ENCODE results near the gene PRELID1.

The PRELID1 gene

DNA sequence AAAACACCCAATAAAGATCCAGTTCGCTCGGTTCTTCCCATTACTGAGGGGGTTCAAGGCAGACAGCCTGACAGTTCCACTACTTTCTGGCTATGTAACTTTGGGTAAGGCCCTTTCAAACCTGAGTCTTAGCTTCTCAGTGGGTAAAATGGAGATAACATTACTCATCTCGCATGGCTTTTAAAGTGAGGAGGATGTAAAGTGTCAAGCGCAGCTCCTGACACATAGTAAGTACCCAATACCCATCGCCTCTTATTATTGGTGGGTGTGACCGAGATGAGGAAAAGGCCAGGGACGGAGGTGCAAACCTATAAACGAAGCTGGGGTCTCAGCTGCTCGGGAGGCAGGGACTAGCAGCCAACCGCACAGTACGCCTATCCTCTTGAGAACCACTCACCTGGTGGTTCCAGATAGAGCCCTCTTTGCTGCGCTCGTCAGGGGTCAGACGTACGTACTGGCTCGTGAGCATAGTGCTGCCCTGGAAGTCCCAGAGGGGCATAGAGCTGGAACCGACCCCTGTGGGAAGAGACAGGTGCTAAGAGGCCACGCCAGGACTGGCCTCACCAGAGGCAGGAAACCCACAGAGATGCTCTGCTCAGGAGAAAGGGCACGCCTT is 47.3 kb downstream of the PRELID1 start:
- peak overlapping the region; percentile 91 for H3K4me3 ChIP-seq (ENCODE audit: low read length)
- peaks cover 9% of the 10 kb centered on the region for H3K4me1 ChIP-seq (ENCODE audit: control insufficient read depth, insufficient read depth, low read length)
- H3K36me3 ChIP-seq (ENCODE audit: control insufficient read depth, insufficient read depth, low read length), result peaks cover 7% of the 10 kb centered on the region
- peak overlapping the region; percentile 97 for H3K27ac ChIP-seq (ENCODE audit: low read depth, low read length)
- H3K9ac ChIP-seq (ENCODE audit: low read length), result peak overlapping the region; percentile 91
- H3K27me3 ChIP-seq (ENCODE audit: control insufficient read depth, insufficient read depth, low read length), result no peaks in the 10 kb centered on the region

- peaks cover 7% of the 10 kb centered on the region for H3K36me3 ChIP-seq (ENCODE audit: control insufficient read depth, insufficient read depth, low read length)
- H3K4me1 ChIP-seq (ENCODE audit: control insufficient read depth, insufficient read depth, low read length), result peaks cover 9% of the 10 kb centered on the region
- H3K27ac ChIP-seq (ENCODE audit: low read depth, low read length), result peak within 1 kb of the TSS; percentile 97
- H3K9ac ChIP-seq (ENCODE audit: low read length), result peak within 1 kb of the TSS; percentile 91
- H3K4me3 ChIP-seq (ENCODE audit: low read length), result peak within 1 kb of the TSS; percentile 91
- no peaks in the 10 kb centered on the region for H3K27me3 ChIP-seq (ENCODE audit: control insufficient read depth, insufficient read depth, low read length)
Measured at GRCh38 chr5:177351392-177352329, 48.1 kb downstream of the PRELID1 start, which contains the start of gene LMAN2. TSS of gene LMAN2 (minus strand) at chr5:177351668. CDS start at chr5:177351647, 21 bp downstream.

- H3K4me3 ChIP-seq (ENCODE audit: low read length), result no peak overlapping the region
- no peak overlapping the region for H3K27ac ChIP-seq (ENCODE audit: low read depth, low read length)
- H3K4me1 ChIP-seq (ENCODE audit: control insufficient read depth, insufficient read depth, low read length), result peaks cover 9% of the 10 kb centered on the region
Measured at GRCh38 chr5:177353093-177353492, 49.5 kb downstream of the PRELID1 start.

DNA sequence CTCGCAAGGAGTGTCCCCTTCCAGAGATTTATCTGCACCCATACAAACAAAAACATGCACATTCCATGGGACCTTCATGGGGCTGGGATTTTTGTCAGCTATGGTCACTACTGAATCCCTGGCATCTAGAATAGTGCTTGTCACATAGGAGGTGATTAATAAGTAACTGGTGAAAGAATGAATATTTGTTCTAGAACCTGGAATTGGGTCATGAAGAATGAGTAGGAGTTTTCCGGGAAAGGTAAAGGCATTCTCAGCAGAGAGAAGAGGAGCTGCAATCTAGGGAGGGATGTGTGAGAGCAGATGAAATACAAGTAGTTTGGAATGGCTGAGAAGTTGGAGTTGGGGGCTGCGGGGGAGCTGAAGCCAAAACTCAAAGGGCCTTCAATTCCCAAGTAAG is 50.7 kb downstream of the PRELID1 start:
- H3K4me1 ChIP-seq (ENCODE audit: control insufficient read depth, insufficient read depth, low read length), result peaks cover 9% of the 10 kb centered on the region
- no peaks in the 10 kb centered on the region for H3K36me3 ChIP-seq (ENCODE audit: control insufficient read depth, insufficient read depth, low read length)
- no peak overlapping the region for H3K27ac ChIP-seq (ENCODE audit: low read depth, low read length)
- no peak overlapping the region for H3K4me3 ChIP-seq (ENCODE audit: low read length)
- no peaks in the 10 kb centered on the region for H3K27me3 ChIP-seq (ENCODE audit: control insufficient read depth, insufficient read depth, low read length)
- H3K9ac ChIP-seq (ENCODE audit: low read length), result no peak overlapping the region

More at GRCh38 chr5:177353093-177353492, 49.5 kb downstream of the PRELID1 start:
- no peak overlapping the region for H3K9ac ChIP-seq (ENCODE audit: low read length)
- no peaks in the 10 kb centered on the region for H3K36me3 ChIP-seq (ENCODE audit: control insufficient read depth, insufficient read depth, low read length)
- no peaks in the 10 kb centered on the region for H3K27me3 ChIP-seq (ENCODE audit: control insufficient read depth, insufficient read depth, low read length)

DNA sequence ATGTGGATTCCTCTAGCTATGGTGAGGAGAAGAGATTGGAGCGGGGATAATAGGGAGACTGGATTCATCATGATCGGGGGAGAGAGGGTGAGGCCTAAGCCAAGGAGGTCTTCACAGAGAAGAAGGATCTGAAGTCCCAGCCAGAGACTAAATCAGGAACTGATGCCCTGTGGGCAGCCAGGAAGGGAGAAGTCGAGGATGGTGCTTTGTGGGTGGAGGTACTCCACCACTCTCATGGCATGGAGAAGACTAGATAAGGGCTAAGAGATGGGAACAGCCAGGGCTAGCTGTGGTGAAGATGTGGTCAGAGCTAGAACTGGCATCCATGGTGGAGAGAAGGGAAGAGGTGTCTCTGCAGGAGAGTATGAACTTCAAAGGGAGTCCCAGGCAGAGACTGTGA is 51.1 kb downstream of the PRELID1 start:
- Histone ChIP-seq H3K36me3 (ENCODE audit: control insufficient read depth, insufficient read depth, low read length) (no peaks in the 10 kb centered on the region), H3K9ac (ENCODE audit: low read length) (no peak overlapping the region), H3K27ac (ENCODE audit: low read depth, low read length) (no peak overlapping the region), H3K27me3 (ENCODE audit: control insufficient read depth, insufficient read depth, low read length) (no peaks in the 10 kb centered on the region), H3K4me1 (ENCODE audit: control insufficient read depth, insufficient read depth, low read length) (peaks cover 9% of the 10 kb centered on the region), H3K4me3 (ENCODE audit: low read length) (no peak overlapping the region)

DNA sequence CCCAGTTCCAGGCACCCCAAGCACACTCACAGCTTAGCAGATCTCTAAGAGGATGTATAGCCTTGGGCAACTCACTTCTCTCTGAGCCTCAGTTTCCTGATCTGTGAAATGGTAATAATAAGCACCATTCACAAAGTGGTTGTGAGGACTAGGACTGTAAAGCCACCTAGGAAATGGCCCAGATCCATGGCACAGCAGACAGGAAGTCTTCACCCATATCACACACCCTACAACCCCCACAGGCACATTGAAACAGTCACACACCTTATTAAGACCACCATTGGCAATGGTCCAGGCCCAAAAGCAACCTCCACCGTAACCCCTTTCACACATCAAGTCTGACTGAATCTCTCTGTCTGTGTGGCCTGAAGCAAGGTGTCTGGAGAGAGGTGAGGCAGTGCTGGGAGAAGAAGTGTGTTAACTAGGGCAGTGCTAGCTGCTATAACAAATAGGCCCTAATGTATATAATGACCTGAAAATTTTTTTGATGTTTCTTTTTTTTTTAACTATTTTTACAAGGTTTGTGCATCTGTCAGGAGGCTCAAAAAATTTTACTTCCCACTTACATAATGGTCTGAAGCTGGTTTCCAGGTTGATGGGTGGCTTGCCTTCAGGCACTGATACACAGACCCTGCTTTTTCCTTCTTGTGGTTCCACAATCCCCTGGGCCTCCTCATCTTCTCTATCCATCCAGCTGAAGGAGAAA is 51.7 kb downstream of the PRELID1 start:
- Histone ChIP-seq H3K36me3 (ENCODE audit: control insufficient read depth, insufficient read depth, low read length) (no peaks in the 10 kb centered on the region), H3K4me1 (ENCODE audit: control insufficient read depth, insufficient read depth, low read length) (peaks cover 5% of the 10 kb centered on the region), H3K27me3 (ENCODE audit: control insufficient read depth, insufficient read depth, low read length) (no peaks in the 10 kb centered on the region), H3K4me3 (ENCODE audit: low read length) (no peak overlapping the region), H3K9ac (ENCODE audit: low read length) (no peak overlapping the region), H3K27ac (ENCODE audit: low read depth, low read length) (no peak overlapping the region)

DNA sequence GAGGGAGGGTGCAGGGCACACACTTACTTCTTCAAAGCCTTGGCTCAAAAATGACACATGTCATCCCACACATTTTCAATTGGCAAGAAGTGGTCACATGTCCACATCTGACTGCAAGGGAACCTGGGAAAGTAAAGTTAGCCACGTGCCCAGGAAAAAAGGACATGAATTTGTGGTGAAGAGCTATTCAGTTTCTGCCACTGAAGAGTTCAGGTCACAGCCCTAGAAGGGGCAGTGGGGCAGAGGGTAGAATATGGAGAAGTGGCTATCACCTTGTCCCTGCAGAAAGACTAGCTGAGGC is 52.2 kb downstream of the PRELID1 start:
- Histone ChIP-seq H3K9ac (ENCODE audit: low read length) (no peak overlapping the region), H3K36me3 (ENCODE audit: control insufficient read depth, insufficient read depth, low read length) (no peaks in the 10 kb centered on the region), H3K27me3 (ENCODE audit: control insufficient read depth, insufficient read depth, low read length) (no peaks in the 10 kb centered on the region), H3K4me1 (ENCODE audit: control insufficient read depth, insufficient read depth, low read length) (peaks cover 2% of the 10 kb centered on the region), H3K27ac (ENCODE audit: low read depth, low read length) (no peak overlapping the region), H3K4me3 (ENCODE audit: low read length) (no peak overlapping the region)

Measured in rectal smooth muscle tissue (tissue), 1 donor.